ENCODE measurements around the gene IL17RB.

IL17RB gene

DNA sequence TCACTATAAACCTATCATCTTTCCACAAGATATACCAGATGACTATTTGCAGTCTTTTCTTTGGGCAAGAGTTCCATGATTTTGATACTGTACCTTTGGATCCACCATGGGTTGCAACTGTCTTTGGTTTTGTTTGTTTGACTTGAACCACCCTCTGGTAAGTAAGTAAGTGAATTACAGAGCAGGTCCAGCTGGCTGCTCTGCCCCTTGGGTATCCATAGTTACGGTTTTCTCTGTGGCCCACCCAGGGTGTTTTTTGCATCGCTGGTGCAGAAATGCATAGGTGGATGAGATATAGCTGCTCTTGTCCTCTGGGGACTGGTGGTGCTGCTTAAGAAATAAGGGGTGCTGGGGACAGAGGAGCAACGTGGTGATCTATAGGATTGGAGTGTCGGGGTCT lies 33.9 kb upstream of the IL17RB start:
- no peak for DNase-seq

GRCh38 chr3:53813229-53813628 lies 33.1 kb upstream of the IL17RB start:
- no peak for DNase-seq

- DNase-seq, result no peak
Measured at GRCh38 chr3:53813876-53814275, 32.5 kb upstream of the IL17RB start.

- no peak for DNase-seq
Measured at GRCh38 chr3:53815067-53815466, 31.3 kb upstream of the IL17RB start.

DNA sequence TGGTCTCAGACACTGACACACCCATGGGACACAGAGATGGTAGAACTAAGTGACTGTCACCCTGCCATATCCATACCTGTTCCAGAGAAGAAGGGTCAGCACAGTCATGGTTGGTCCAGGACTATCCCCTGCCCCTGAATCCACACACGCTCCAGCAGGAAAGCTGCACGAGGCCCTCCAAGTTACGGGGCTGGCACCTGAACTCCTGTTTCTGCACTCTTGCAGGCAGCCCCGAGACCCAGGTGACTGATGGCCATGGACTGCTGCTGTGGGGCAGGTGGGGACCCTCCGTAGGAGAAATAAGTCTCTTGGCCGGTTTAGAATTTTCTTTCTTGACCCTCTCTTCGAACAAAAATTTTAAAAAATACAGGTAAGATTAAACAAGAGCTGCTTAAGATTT lies 30.7 kb upstream of the IL17RB start:
- no peak for DNase-seq

- no peak for DNase-seq
Measured at GRCh38 chr3:53816425-53816824, 29.9 kb upstream of the IL17RB start.

DNA sequence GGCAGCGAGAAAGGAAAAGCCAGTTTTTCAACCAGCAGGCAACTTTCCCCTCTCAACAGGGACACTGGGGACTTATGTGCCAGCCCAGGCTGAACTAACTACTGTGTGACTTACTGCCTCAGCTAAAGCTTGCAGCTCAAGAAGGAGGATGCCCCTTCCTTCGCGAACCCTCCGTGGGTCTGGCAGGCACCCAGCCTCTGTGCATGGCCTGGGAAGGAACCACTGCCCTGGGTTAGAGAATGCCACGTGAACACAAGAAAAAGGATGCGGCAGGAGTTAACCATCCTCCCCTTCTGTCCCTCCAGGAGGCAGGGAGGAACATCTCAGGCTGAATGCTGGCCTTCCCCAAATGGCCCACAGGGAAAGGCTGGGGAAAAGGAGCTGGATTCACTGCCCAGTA lies 29.2 kb upstream of the IL17RB start:
- no peak for DNase-seq

DNA sequence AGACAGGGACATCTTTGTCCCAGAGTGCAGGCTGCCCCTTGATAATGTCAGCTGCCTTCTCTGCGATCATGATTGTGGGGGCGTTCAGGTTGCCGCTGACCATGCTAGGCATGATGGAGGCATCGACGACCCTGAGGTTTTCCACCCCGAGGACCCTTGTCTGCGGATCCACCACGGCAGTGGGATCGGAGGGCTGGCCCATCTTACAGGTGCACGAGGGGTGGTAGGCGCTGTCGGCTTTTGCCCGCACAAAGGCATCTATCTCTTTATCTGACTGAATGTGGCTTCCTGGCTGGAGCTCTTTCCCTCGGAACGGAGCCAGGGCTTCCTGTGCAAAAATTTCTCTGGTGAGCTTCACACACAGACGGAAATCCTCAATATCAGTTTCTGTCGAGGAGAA lies 28.6 kb upstream of the IL17RB start:
- DNase-seq, result no peak

GRCh38 chr3:53818221-53819162 lies 27.9 kb upstream of the IL17RB start:
- DNase-seq, result no peak

- DNase-seq, result no peak
Measured at GRCh38 chr3:53819163-53819868, 27.1 kb upstream of the IL17RB start.

DNA sequence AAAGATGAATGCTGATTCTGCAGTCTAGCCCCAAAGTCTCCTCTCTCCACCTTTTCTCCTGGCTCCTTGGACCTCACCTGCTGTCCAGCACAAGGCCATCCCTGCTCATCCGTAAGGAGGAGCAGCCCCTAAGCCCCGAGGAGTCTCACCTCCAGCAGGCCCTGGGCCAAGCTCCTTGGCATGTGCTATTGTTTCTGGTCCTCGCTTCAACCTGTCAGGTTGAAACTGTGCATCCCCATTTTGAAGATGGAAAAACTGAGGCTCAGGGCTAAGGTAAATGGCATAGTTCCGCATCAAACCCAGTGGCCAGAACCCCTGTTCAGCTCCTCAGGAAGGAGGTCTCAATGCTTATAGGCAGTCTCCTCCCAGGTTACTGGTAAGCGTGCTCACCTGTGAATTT lies 26.3 kb upstream of the IL17RB start:
- DNase-seq, result no peak

DNA sequence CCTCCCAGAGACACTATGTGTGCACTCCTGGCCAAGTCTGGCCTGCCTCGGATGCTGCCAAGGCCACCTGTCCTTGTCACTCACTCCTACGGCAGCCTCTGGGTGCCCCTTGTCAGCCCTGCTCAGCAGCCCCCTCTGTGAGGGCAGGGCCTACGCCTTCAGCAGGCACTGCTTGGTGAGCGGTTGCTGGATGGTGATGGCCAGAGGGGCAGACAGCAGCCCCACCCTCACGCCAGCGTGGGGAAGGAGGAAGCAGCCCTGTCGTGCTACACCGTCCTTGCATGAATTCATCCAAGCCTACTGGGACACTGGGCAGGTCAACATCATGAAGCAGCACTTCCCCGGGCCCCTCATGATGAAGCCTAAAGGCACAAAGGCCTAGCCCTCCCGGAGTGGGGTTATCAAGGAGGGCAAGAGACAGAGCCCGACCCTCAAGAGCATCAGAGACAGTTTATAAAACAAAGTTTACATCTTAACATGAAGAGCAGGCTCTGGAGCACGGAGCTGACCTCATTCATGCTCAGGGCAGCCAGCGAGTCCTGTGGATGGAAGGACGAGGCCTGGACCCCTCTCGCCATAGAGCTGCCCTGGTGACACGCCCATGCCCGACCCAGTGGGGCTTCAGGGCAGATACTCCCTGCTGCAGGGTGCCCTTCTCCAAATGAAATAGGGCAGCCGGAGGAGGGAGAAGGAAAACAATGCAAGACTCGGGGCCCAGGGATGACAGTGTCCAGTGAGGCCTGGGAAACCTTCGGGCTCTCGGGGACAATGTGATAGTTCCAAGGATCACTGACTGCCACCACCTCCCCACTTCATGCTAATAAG lies 25.4 kb upstream of the IL17RB start:
- DNase-seq, result no peak

DNA sequence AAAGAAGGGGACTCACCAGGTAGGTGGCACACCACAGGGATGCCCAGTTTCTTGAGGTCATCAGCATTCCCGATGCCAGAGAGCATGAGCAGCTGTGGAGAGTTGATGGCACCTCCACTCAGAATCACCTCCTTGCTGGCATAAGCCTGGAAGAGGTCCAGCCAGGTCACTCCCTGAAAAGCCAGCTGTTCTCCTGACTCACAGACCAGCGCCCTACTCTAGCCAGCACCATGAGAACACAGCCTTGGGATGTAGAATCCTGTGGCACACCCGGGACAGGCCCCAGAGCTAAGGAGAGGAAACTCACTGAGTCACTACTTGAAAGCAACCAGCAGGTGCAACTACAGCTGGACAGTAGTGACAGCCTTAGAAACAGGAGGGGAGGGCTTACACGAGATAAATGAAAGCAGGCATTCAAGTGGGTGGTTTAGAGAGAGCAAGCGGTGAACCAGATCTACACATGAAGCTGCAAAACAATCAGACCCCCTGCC lies 24.7 kb upstream of the IL17RB start:
- DNase-seq, result no peak

DNA sequence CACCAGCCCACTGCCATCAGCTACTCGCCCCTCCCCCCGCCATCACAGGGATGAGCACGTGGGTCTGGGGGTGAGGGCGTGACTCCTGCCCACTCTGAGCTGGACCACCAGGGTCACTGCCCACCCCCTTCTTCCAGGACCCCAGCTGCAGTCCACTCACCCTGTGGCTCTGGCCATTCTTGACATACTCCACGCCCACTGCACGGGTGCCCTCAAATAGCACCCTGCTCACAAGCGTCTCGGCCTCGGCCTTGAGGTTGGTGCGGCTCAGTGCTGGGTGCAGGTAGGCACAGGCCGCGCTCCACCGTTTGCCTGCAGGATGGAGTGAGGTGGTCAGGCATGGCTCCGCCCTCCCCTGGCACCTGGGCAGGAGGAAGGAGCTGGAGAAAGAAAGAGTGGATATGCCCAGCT lies 24.0 kb upstream of the IL17RB start:
- DNase-seq, result no peak

DNA sequence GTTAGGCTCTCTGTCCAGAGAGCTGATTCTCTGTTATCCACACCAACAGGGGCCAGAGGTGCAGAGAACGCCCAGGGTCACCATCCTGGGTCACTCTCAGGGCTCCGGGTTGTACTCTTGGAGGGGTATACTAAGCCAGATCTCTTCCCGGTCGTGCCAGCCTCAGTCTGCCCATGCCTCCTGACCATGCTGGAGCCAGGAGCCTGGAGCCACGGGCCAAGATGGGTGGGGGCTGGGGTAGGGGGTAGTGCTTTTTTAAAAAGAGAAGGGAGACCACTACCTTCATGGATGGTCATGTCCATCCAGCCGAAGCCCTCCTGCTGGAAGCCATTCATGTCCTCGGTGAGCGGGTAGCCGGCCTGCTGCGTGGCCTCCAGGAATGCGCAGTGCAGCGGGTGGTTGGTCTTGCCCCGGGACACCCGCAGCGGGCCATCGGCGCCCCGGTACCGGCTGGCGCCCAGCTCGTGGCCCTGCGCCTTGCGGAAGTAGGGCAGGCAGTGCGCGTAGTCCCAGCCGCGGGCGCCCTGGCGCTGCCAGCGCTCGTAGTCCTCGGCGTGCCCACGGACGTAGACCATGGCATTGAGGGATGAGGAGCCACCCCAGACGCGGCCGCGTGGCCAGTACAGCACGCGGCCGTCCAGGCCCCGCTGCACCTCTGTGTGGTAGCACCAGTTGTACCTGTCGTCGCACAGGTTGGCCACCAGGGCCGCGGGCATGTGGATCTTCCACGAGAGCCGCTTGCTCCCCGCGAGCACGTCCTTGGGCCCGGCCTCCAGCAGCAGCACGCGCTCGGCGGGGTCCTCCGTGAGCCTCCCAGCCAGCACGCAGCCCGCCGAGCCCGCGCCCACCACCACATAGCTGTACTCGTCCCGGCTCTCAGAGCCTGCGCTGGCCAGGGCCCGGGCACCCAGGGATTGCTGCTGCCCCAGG lies 23.1 kb upstream of the IL17RB start:
- no peak for DNase-seq

DNA sequence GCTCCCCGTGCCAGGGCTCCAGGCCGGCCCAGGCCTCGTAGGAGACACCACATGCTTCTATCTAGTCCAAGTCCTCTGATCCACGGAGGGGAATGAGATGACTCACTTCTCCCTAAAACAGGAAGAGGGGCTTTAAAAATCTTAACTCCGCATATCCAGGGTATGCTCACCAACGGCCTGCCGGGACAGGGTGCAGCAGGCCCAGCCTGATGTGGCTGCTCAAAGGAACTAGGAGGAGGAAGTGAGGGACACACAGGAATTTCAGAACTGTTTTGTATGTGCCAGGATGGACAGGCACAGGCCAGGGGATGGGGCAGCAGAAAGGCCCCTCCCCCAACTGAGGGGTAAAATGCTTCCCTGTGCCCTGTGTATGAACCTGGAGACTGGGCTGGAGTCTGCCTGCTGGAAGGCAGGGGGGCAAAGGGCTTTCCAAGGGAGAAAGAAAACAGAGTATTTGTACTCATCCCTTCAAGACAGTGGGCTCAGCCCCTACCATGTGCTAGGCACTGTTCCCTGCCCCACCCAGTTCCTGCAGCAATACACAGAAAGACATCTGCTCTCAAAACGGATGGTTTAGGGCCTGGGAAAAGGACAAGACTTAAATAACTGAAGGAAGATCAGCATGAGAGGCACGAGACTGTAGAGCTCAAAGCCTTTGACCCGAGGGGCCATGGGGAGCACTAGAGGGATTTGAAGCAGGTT lies 22.3 kb upstream of the IL17RB start:
- DNase-seq, result no peak

GRCh38 chr3:53824795-53825194 lies 21.6 kb upstream of the IL17RB start:
- DNase-seq, result no peak

GRCh38 chr3:53826048-53826447 lies 20.3 kb upstream of the IL17RB start:
- DNase-seq, result no peak

DNA sequence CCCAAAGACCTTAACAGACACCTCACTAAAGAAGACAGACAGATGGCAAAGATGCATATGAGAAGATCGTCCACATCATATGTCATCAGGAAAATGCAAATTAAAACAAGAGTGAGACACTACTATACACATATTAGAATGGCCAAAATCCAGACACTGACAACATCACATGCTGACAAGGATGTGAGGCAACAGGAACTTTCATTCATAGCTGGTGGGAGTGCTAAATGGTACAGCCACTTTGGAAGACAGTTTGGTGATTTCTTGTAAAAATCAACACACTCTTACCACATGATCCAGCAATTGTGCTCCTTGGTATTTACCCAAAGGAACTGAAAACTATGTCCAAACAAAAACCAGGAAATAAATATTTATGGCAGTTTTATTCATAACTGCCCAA lies 17.8 kb upstream of the IL17RB start:
- DNase-seq, result no peak

- no peak for DNase-seq
Measured at GRCh38 chr3:53829605-53830004, 16.8 kb upstream of the IL17RB start.

DNA sequence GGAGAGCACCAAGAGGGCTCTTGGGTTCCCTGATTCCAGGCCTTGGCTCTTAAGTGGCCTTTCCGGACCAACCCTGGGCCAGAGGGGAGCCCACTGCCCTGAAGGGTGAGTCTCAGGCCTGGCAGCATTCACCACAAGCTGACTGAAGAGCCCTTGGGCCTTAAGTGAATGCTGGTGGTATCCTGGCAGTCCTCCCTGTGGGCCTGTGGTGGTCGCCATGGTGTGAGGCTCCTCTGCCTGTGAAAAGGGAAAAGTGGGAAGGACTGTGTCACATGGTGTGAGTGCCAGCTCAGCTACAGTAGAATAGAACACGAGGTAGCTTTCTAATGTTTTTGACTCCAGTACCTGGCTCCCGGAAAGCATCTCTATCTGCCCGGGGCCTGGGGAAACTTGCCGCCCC lies 15.4 kb upstream of the IL17RB start:
- no peak for DNase-seq

All from fibroblast of skin of right quadriceps (primary cell).